GM18505 (cell line): ENCODE data around the gene ENOPH1.
"Not testable (repeated sequence)": the region's sequence is repeated elsewhere in the genome, so short reads cannot be mapped to it uniquely, and the experiment has no call there.

Experiments
- ATAC-seq: cut with Tn5 transposase; IDR thresholded peaks from one replicate; pipeline ENCODE4 v1.9.1; 2021; ENCODE audit not compliant: unreplicated experiment
- POLR2A ChIP-seq: IDR thresholded peaks from 4 replicates; pipeline ENCODE4 v1.6.1; 2011; ENCODE audit warnings: borderline replicate concordance; ENCODE audit not compliant: insufficient read depth, insufficient read length; ENCODE audit errors: extremely low read depth

Gene ENOPH1

GRCh38 chr4:82473621-82474164 is 43.3 kb downstream of the ENOPH1 start:
- TF ChIP-seq POLR2A, result no peak
- no peak for ATAC-seq

GRCh38 chr4:82475931-82476330 is 45.5 kb downstream of the ENOPH1 start:
- ATAC-seq, result not testable (repeated sequence)

GRCh38 chr4:82477469-82477868 is 47.1 kb downstream of the ENOPH1 start:
- ATAC-seq, result not testable (repeated sequence)

GRCh38 chr4:82479562-82479961 is 49.2 kb downstream of the ENOPH1 start:
- no peak for ATAC-seq
- no peak for TF ChIP-seq POLR2A

- TF ChIP-seq POLR2A, result no peak
- no peak for ATAC-seq
Measured at GRCh38 chr4:82480771-82481505, 50.5 kb downstream of the ENOPH1 start.

- ATAC-seq, result no peak
- TF ChIP-seq POLR2A, result no peak
Measured at GRCh38 chr4:82481506-82481840, 51.1 kb downstream of the ENOPH1 start.

- no peak for TF ChIP-seq POLR2A
- ATAC-seq, result no peak
Measured at GRCh38 chr4:82482387-82482786, 52.0 kb downstream of the ENOPH1 start.

GRCh38 chr4:82484996-82485783 is 54.8 kb downstream of the ENOPH1 start:
- no peak for TF ChIP-seq POLR2A
- ATAC-seq, result no peak

- no peak for TF ChIP-seq POLR2A
- no peak for ATAC-seq
Measured at GRCh38 chr4:82489076-82489475, 58.7 kb downstream of the ENOPH1 start.

GRCh38 chr4:82489987-82490386 is 59.6 kb downstream of the ENOPH1 start:
- ATAC-seq, result no peak
- no peak for TF ChIP-seq POLR2A

- TF ChIP-seq POLR2A, result no peak
- no peak for ATAC-seq
Measured at GRCh38 chr4:82491251-82491960, 61.0 kb downstream of the ENOPH1 start.

GRCh38 chr4:82493721-82494425 is 63.5 kb downstream of the ENOPH1 start:
- ATAC-seq, result no peak
- no peak for TF ChIP-seq POLR2A

GRCh38 chr4:82495666-82496065 is 65.3 kb downstream of the ENOPH1 start:
- ATAC-seq, result no peak
- no peak for TF ChIP-seq POLR2A
